ENCODE data around the gene YPEL2.
"Not testable (repeated sequence)": the region's sequence is repeated elsewhere in the genome, so short reads cannot be mapped to it uniquely, and the experiment has no call there.

Gene YPEL2

GRCh38 chr17:59387351-59388068, 56.1 kb downstream of the YPEL2 start:
- POLR2A ChIA-PET, result no interaction called here
- H3K27me3 ChIP-seq (replicated peaks in 2 of 5; ENCODE audit: control insufficient read depth in 4 of 5, insufficient read depth in 5 of 5, low read length in 4 of 5), result no peaks in the 10 kb centered on the region
- DNase-seq, result no peak
- WGBS (ENCODE audit: insufficient coverage), result 99% methylated on average over 11 of the region's 11 CpGs
- CTCF ChIA-PET, result interaction anchor here (1.4 kb wide), 1 partner anchor 8 kb away, joined by 4 read pairs; no protein-coding TSS in a partner anchor
- H3K27ac ChIP-seq (ENCODE audit: insufficient read depth in 1 of 2, low read depth in 1 of 2, low read length in 2 of 2, poor library complexity in 1 of 2, severe bottlenecking in 2 of 2), result no peak overlapping the region
- peaks cover 3 to 26% (median 12%) of the 10 kb centered on the region in 4 experiments for H3K36me3 ChIP-seq (ENCODE audit: control insufficient read depth in 4 of 4, insufficient read depth in 4 of 4, low read length in 3 of 4)
- no peaks in the 10 kb centered on the region for H3K4me1 ChIP-seq (ENCODE audit: control extremely low read depth in 1 of 4, control insufficient read depth in 4 of 4, insufficient read depth in 4 of 4, low read length in 3 of 4)
- no peak overlapping the region for H3K4me3 ChIP-seq (ENCODE audit: control insufficient read depth in 1 of 7, extremely low read depth in 1 of 7, insufficient read depth in 4 of 7, low read depth in 2 of 7, low read length in 6 of 7)
- no peaks in the 10 kb centered on the region for H3K9me3 ChIP-seq (ENCODE audit: control extremely low read depth in 1 of 5, control insufficient read depth in 4 of 5, insufficient read depth in 2 of 5, low read depth in 1 of 5, low read length in 4 of 5)

GRCh38 chr17:59388069-59388556, 56.7 kb downstream of the YPEL2 start:
- 89% methylated on average over 7 of the region's 9 CpGs for WGBS (ENCODE audit: insufficient coverage)
- ChIA-PET POLR2A (no interaction called here), CTCF (interaction anchor here (1.4 kb wide), 1 partner anchor 9 kb away, joined by 4 read pairs; no protein-coding TSS in a partner anchor)
- H3K4me3 ChIP-seq (ENCODE audit: control insufficient read depth in 1 of 7, extremely low read depth in 1 of 7, insufficient read depth in 4 of 7, low read depth in 2 of 7, low read length in 6 of 7), result no peak overlapping the region
- no peaks in the 10 kb centered on the region for H3K9me3 ChIP-seq (ENCODE audit: control extremely low read depth in 1 of 5, control insufficient read depth in 4 of 5, insufficient read depth in 2 of 5, low read depth in 1 of 5, low read length in 4 of 5)
- no peaks in the 10 kb centered on the region for H3K4me1 ChIP-seq (ENCODE audit: control extremely low read depth in 1 of 4, control insufficient read depth in 4 of 4, insufficient read depth in 4 of 4, low read length in 3 of 4)
- DNase-seq, result no peak
- H3K27ac ChIP-seq (ENCODE audit: insufficient read depth in 1 of 2, low read depth in 1 of 2, low read length in 2 of 2, poor library complexity in 1 of 2, severe bottlenecking in 2 of 2), result no peak overlapping the region
- no peaks in the 10 kb centered on the region for H3K27me3 ChIP-seq (replicated peaks in 2 of 5; ENCODE audit: control insufficient read depth in 4 of 5, insufficient read depth in 5 of 5, low read length in 4 of 5)
- H3K36me3 ChIP-seq (ENCODE audit: control insufficient read depth in 4 of 4, insufficient read depth in 4 of 4, low read length in 3 of 4), result peaks cover 3 to 31% (median 14%) of the 10 kb centered on the region in 4 experiments

- no peak for DNase-seq
- Histone ChIP-seq H3K27ac (ENCODE audit: insufficient read depth in 1 of 2, low read depth in 1 of 2, low read length in 2 of 2, poor library complexity in 1 of 2, severe bottlenecking in 2 of 2) (no peak overlapping the region), H3K4me3 (ENCODE audit: control insufficient read depth in 1 of 7, extremely low read depth in 1 of 7, insufficient read depth in 4 of 7, low read depth in 2 of 7, low read length in 6 of 7) (no peak overlapping the region), H3K9me3 (ENCODE audit: control extremely low read depth in 1 of 5, control insufficient read depth in 4 of 5, insufficient read depth in 2 of 5, low read depth in 1 of 5, low read length in 4 of 5) (no peaks in the 10 kb centered on the region), H3K4me1 (ENCODE audit: control extremely low read depth in 1 of 4, control insufficient read depth in 4 of 4, insufficient read depth in 4 of 4, low read length in 3 of 4) (no peaks in the 10 kb centered on the region), H3K36me3 (ENCODE audit: control insufficient read depth in 4 of 4, insufficient read depth in 4 of 4, low read length in 3 of 4) (peaks cover 3 to 31% (median 15%) of the 10 kb centered on the region in 4 experiments), H3K27me3 (replicated peaks in 2 of 5; ENCODE audit: control insufficient read depth in 4 of 5, insufficient read depth in 5 of 5, low read length in 4 of 5) (no peaks in the 10 kb centered on the region)
- 80% methylated on average over 2 of the region's 5 CpGs for WGBS (ENCODE audit: insufficient coverage)
- CTCF ChIA-PET, result interaction anchor here (1.4 kb wide), 1 partner anchor 10 kb away, joined by 4 read pairs; no protein-coding TSS in a partner anchor
- POLR2A ChIA-PET, result no interaction called here
Observed at GRCh38 chr17:59389066-59389465, 57.6 kb downstream of the YPEL2 start.

GRCh38 chr17:59391021-59391420, 59.6 kb downstream of the YPEL2 start:
- POLR2A ChIA-PET, result no interaction called here

GRCh38 chr17:59392973-59393679, 61.7 kb downstream of the YPEL2 start:
- Histone ChIP-seq H3K9me3 (ENCODE audit: control extremely low read depth in 1 of 5, control insufficient read depth in 4 of 5, insufficient read depth in 2 of 5, low read depth in 1 of 5, low read length in 4 of 5) (no peaks in the 10 kb centered on the region), H3K4me3 (ENCODE audit: control insufficient read depth in 1 of 7, extremely low read depth in 1 of 7, insufficient read depth in 4 of 7, low read depth in 2 of 7, low read length in 6 of 7) (no peak overlapping the region), H3K27ac (ENCODE audit: insufficient read depth in 1 of 2, low read depth in 1 of 2, low read length in 2 of 2, poor library complexity in 1 of 2, severe bottlenecking in 2 of 2) (no peak overlapping the region), H3K36me3 (ENCODE audit: control insufficient read depth in 4 of 4, insufficient read depth in 4 of 4, low read length in 3 of 4) (peaks cover 7 to 52% (median 27%) of the 10 kb centered on the region in 4 experiments), H3K27me3 (replicated peaks in 2 of 5; ENCODE audit: control insufficient read depth in 4 of 5, insufficient read depth in 5 of 5, low read length in 4 of 5) (no peaks in the 10 kb centered on the region), H3K4me1 (ENCODE audit: control extremely low read depth in 1 of 4, control insufficient read depth in 4 of 4, insufficient read depth in 4 of 4, low read length in 3 of 4) (no peaks in the 10 kb centered on the region)
- no peak for DNase-seq
- POLR2A ChIA-PET, result no interaction called here
- CTCF ChIA-PET, result no interaction called here
- no CpG with 5 or more reads among the region's 7 CpGs for WGBS (ENCODE audit: insufficient coverage)

More at GRCh38 chr17:59391021-59391420, 59.6 kb downstream of the YPEL2 start:
- DNase-seq, result no peak
- Histone ChIP-seq H3K27me3 (replicated peaks in 2 of 5; ENCODE audit: control insufficient read depth in 4 of 5, insufficient read depth in 5 of 5, low read length in 4 of 5) (no peaks in the 10 kb centered on the region), H3K9me3 (ENCODE audit: control extremely low read depth in 1 of 5, control insufficient read depth in 4 of 5, insufficient read depth in 2 of 5, low read depth in 1 of 5, low read length in 4 of 5) (no peaks in the 10 kb centered on the region), H3K4me3 (ENCODE audit: control insufficient read depth in 1 of 7, extremely low read depth in 1 of 7, insufficient read depth in 4 of 7, low read depth in 2 of 7, low read length in 6 of 7) (no peak overlapping the region), H3K36me3 (ENCODE audit: control insufficient read depth in 4 of 4, insufficient read depth in 4 of 4, low read length in 3 of 4) (peaks cover 3 to 34% (median 17%) of the 10 kb centered on the region in 4 experiments), H3K27ac (ENCODE audit: insufficient read depth in 1 of 2, low read depth in 1 of 2, low read length in 2 of 2, poor library complexity in 1 of 2, severe bottlenecking in 2 of 2) (no peak overlapping the region), H3K4me1 (ENCODE audit: control extremely low read depth in 1 of 4, control insufficient read depth in 4 of 4, insufficient read depth in 4 of 4, low read length in 3 of 4) (no peaks in the 10 kb centered on the region)
- CTCF ChIA-PET, result no interaction called here
- 100% methylated on average over 1 of the region's 4 CpGs for WGBS (ENCODE audit: insufficient coverage)

GRCh38 chr17:59393742-59394410, 62.4 kb downstream of the YPEL2 start:
- H3K9me3 ChIP-seq (ENCODE audit: control extremely low read depth in 1 of 5, control insufficient read depth in 4 of 5, insufficient read depth in 2 of 5, low read depth in 1 of 5, low read length in 4 of 5); DNase-seq; H3K4me1 ChIP-seq (ENCODE audit: control extremely low read depth in 1 of 4, control insufficient read depth in 4 of 4, insufficient read depth in 4 of 4, low read length in 3 of 4); H3K27ac ChIP-seq (ENCODE audit: insufficient read depth in 1 of 2, low read depth in 1 of 2, low read length in 2 of 2, poor library complexity in 1 of 2, severe bottlenecking in 2 of 2); POLR2A ChIA-PET; H3K27me3 ChIP-seq (replicated peaks in 2 of 5; ENCODE audit: control insufficient read depth in 4 of 5, insufficient read depth in 5 of 5, low read length in 4 of 5); CTCF ChIA-PET; H3K4me3 ChIP-seq (ENCODE audit: control insufficient read depth in 1 of 7, extremely low read depth in 1 of 7, insufficient read depth in 4 of 7, low read depth in 2 of 7, low read length in 6 of 7): not testable (repeated sequence)
- 95% methylated on average over 12 of the region's 35 CpGs for WGBS (ENCODE audit: insufficient coverage)
- peaks cover 7 to 59% (median 28%) of the 10 kb centered on the region in 4 experiments for H3K36me3 ChIP-seq (ENCODE audit: control insufficient read depth in 4 of 4, insufficient read depth in 4 of 4, low read length in 3 of 4)
